Measurements from ENCODE around the gene TRMT1. TPM values are rescaled to one million over a fixed set of nuclear protein-coding genes. Genes with fewer than 3 reads are reported as not detected.

Gene TRMT1
- total RNA-seq, 1 experiment from 2014 or later = 35.9 TPM

GRCh38 chr19:13098277-13099072 is 18.1 kb downstream of the TRMT1 start:
- Histone ChIP-seq H3K4me3 (ENCODE audit: low read length) (no peak overlapping the region), H3K79me2 (ENCODE audit: low read length) (peaks cover 10% of the 10 kb centered on the region), H3K9ac (ENCODE audit: low read length) (no peak overlapping the region), H3K27ac (ENCODE audit: low read length) (no peak overlapping the region), H2AFZ (ENCODE audit: low read length) (no peak overlapping the region), H4K20me1 (ENCODE audit: insufficient read depth, low read depth, low read length) (peaks cover 17% of the 10 kb centered on the region; the same call in 1 of the 2 replicates), H3K36me3 (ENCODE audit: insufficient read depth, low read length) (peaks cover 8% of the 10 kb centered on the region), H3K27me3 (ENCODE audit: low read length) (no peaks in the 10 kb centered on the region), H3K9me2 (replicated peaks; ENCODE audit: insufficient read depth, low read length) (no peaks in the 10 kb centered on the region), H3K4me1 (ENCODE audit: low read length) (peaks cover 67% of the 10 kb centered on the region), H3K9me3 (ENCODE audit: low read length) (no peaks in the 10 kb centered on the region), H3K4me2 (ENCODE audit: low read depth, low read length, poor library complexity, severe bottlenecking) (no peak overlapping the region)
- peak; percentile 71 for DNase-seq

GRCh38 chr19:13097463-13098258 is 18.9 kb downstream of the TRMT1 start:
- no peak overlapping the region for H3K9ac ChIP-seq (ENCODE audit: low read length)
- H3K9me3 ChIP-seq (ENCODE audit: low read length) = no peaks in the 10 kb centered on the region
- H4K20me1 ChIP-seq (ENCODE audit: insufficient read depth, low read depth, low read length) = peaks cover 17% of the 10 kb centered on the region; the same call in 1 of the 2 replicates
- peaks cover 60% of the 10 kb centered on the region for H3K4me1 ChIP-seq (ENCODE audit: low read length)
- H3K27me3 ChIP-seq (ENCODE audit: low read length) = no peaks in the 10 kb centered on the region
- peaks cover 8% of the 10 kb centered on the region for H3K36me3 ChIP-seq (ENCODE audit: insufficient read depth, low read length)
- peak; percentile 73 for DNase-seq
- H3K9me2 ChIP-seq (replicated peaks; ENCODE audit: insufficient read depth, low read length) = no peaks in the 10 kb centered on the region
- no peak overlapping the region for H3K4me3 ChIP-seq (ENCODE audit: low read length)
- peaks cover 10% of the 10 kb centered on the region for H3K79me2 ChIP-seq (ENCODE audit: low read length)
- no peak overlapping the region for H3K27ac ChIP-seq (ENCODE audit: low read length)
- H2AFZ ChIP-seq (ENCODE audit: low read length) = no peak overlapping the region
- H3K4me2 ChIP-seq (ENCODE audit: low read depth, low read length, poor library complexity, severe bottlenecking) = no peak overlapping the region

- H3K27me3 ChIP-seq (ENCODE audit: low read length) = no peaks in the 10 kb centered on the region
- DNase-seq = peak; percentile 57
- no peak overlapping the region for H3K4me3 ChIP-seq (ENCODE audit: low read length)
- H3K4me2 ChIP-seq (ENCODE audit: low read depth, low read length, poor library complexity, severe bottlenecking) = no peak overlapping the region
- H3K4me1 ChIP-seq (ENCODE audit: low read length) = peaks cover 55% of the 10 kb centered on the region
- H3K9me3 ChIP-seq (ENCODE audit: low read length) = no peaks in the 10 kb centered on the region
- H3K79me2 ChIP-seq (ENCODE audit: low read length) = peaks cover 7% of the 10 kb centered on the region
- H2AFZ ChIP-seq (ENCODE audit: low read length) = no peak overlapping the region
- H3K9ac ChIP-seq (ENCODE audit: low read length) = no peak overlapping the region
- no peak overlapping the region for H3K27ac ChIP-seq (ENCODE audit: low read length)
- peaks cover 8% of the 10 kb centered on the region for H3K36me3 ChIP-seq (ENCODE audit: insufficient read depth, low read length)
- peaks cover 17% of the 10 kb centered on the region; the same call in 1 of the 2 replicates for H4K20me1 ChIP-seq (ENCODE audit: insufficient read depth, low read depth, low read length)
- no peaks in the 10 kb centered on the region for H3K9me2 ChIP-seq (replicated peaks; ENCODE audit: insufficient read depth, low read length)
These were observed 19.5 kb downstream of the TRMT1 start for GRCh38 chr19:13097033-13097462.

GRCh38 chr19:13095934-13096927 is 20.3 kb downstream of the TRMT1 start:
- DNase-seq = peak; percentile 74
- Histone ChIP-seq H3K36me3 (ENCODE audit: insufficient read depth, low read length) (peaks cover 8% of the 10 kb centered on the region), H3K9ac (ENCODE audit: low read length) (peak overlapping the region; percentile 45), H3K9me3 (ENCODE audit: low read length) (no peaks in the 10 kb centered on the region), H3K79me2 (ENCODE audit: low read length) (no peaks in the 10 kb centered on the region), H3K27me3 (ENCODE audit: low read length) (no peaks in the 10 kb centered on the region), H2AFZ (ENCODE audit: low read length) (peak overlapping the region; percentile 1; the same call in 1 of the 2 replicates), H3K4me2 (ENCODE audit: low read depth, low read length, poor library complexity, severe bottlenecking) (peak overlapping the region; percentile 60), H3K9me2 (replicated peaks; ENCODE audit: insufficient read depth, low read length) (no peaks in the 10 kb centered on the region), H3K27ac (ENCODE audit: low read length) (no peak overlapping the region; the same call in 1 of the 2 replicates), H4K20me1 (ENCODE audit: insufficient read depth, low read depth, low read length) (peaks cover 13% of the 10 kb centered on the region; the same call in 1 of the 2 replicates), H3K4me1 (ENCODE audit: low read length) (peaks cover 47% of the 10 kb centered on the region), H3K4me3 (ENCODE audit: low read length) (peak overlapping the region; percentile 47; the same call in 1 of the 2 replicates)

- H3K9me2 ChIP-seq (replicated peaks; ENCODE audit: insufficient read depth, low read length) = no peaks in the 10 kb centered on the region
- H3K79me2 ChIP-seq (ENCODE audit: low read length) = no peaks in the 10 kb centered on the region
- H3K4me2 ChIP-seq (ENCODE audit: low read depth, low read length, poor library complexity, severe bottlenecking) = peak overlapping the region; percentile 60
- H3K4me3 ChIP-seq (ENCODE audit: low read length) = peak overlapping the region; percentile 47; the same call in 1 of the 2 replicates
- peaks cover 5% of the 10 kb centered on the region; the same call in 1 of the 2 replicates for H4K20me1 ChIP-seq (ENCODE audit: insufficient read depth, low read depth, low read length)
- no peak overlapping the region; the same call in 1 of the 2 replicates for H3K27ac ChIP-seq (ENCODE audit: low read length)
- H3K9ac ChIP-seq (ENCODE audit: low read length) = peak overlapping the region; percentile 45
- peak; percentile 71 for DNase-seq
- H3K27me3 ChIP-seq (ENCODE audit: low read length) = no peaks in the 10 kb centered on the region
- H2AFZ ChIP-seq (ENCODE audit: low read length) = no peak overlapping the region; the same call in 1 of the 2 replicates
- H3K36me3 ChIP-seq (ENCODE audit: insufficient read depth, low read length) = peaks cover 8% of the 10 kb centered on the region
- peaks cover 41% of the 10 kb centered on the region for H3K4me1 ChIP-seq (ENCODE audit: low read length)
- no peaks in the 10 kb centered on the region for H3K9me3 ChIP-seq (ENCODE audit: low read length)
These were observed 21.2 kb downstream of the TRMT1 start for GRCh38 chr19:13095393-13095784.

- Histone ChIP-seq H3K4me2 (ENCODE audit: low read depth, low read length, poor library complexity, severe bottlenecking) (peak overlapping the region; percentile 60), H3K79me2 (ENCODE audit: low read length) (no peaks in the 10 kb centered on the region), H2AFZ (ENCODE audit: low read length) (peak overlapping the region; percentile 36; the same call in 1 of the 2 replicates), H4K20me1 (ENCODE audit: insufficient read depth, low read depth, low read length) (no peaks in the 10 kb centered on the region), H3K9me3 (ENCODE audit: low read length) (no peaks in the 10 kb centered on the region), H3K4me3 (ENCODE audit: low read length) (peak overlapping the region; percentile 47; the same call in 1 of the 2 replicates), H3K27me3 (ENCODE audit: low read length) (no peaks in the 10 kb centered on the region), H3K27ac (ENCODE audit: low read length) (no peak overlapping the region), H3K4me1 (ENCODE audit: low read length) (peaks cover 41% of the 10 kb centered on the region), H3K9ac (ENCODE audit: low read length) (peak overlapping the region; percentile 45), H3K9me2 (replicated peaks; ENCODE audit: insufficient read depth, low read length) (no peaks in the 10 kb centered on the region), H3K36me3 (ENCODE audit: insufficient read depth, low read length) (0 out of 2 replicates have a peak, but pooled peaks cover 4% of the 10 kb centered on the region)
- DNase-seq = peak; percentile 55
These were observed 21.7 kb downstream of the TRMT1 start for GRCh38 chr19:13094771-13095392.

GRCh38 chr19:13094106-13094504 is 22.4 kb downstream of the TRMT1 start:
- no peak overlapping the region for H3K27ac ChIP-seq (ENCODE audit: low read length)
- H3K79me2 ChIP-seq (ENCODE audit: low read length) = no peaks in the 10 kb centered on the region
- H4K20me1 ChIP-seq (ENCODE audit: insufficient read depth, low read depth, low read length) = no peaks in the 10 kb centered on the region
- no peaks in the 10 kb centered on the region for H3K9me3 ChIP-seq (ENCODE audit: low read length)
- H3K9ac ChIP-seq (ENCODE audit: low read length) = no peak overlapping the region
- peaks cover 41% of the 10 kb centered on the region for H3K4me1 ChIP-seq (ENCODE audit: low read length)
- H2AFZ ChIP-seq (ENCODE audit: low read length) = no peak overlapping the region
- no peaks in the 10 kb centered on the region for H3K9me2 ChIP-seq (replicated peaks; ENCODE audit: insufficient read depth, low read length)
- H3K27me3 ChIP-seq (ENCODE audit: low read length) = no peaks in the 10 kb centered on the region
- no peak overlapping the region for H3K4me3 ChIP-seq (ENCODE audit: low read length)
- DNase-seq = no peak
- H3K4me2 ChIP-seq (ENCODE audit: low read depth, low read length, poor library complexity, severe bottlenecking) = no peak overlapping the region
- 0 out of 2 replicates have a peak, but pooled peaks cover 4% of the 10 kb centered on the region for H3K36me3 ChIP-seq (ENCODE audit: insufficient read depth, low read length)

All from Karpas-422 (cell line).